GM19397 (cell line): ENCODE data around the gene MRPS33.

ENCODE experiments used
- ATAC-seq: cut with Tn5 transposase; IDR thresholded peaks from one replicate; pipeline ENCODE4 v1.9.1; 2021; ENCODE audit warnings: mild to moderate bottlenecking, moderate library complexity; ENCODE audit not compliant: unreplicated experiment

The MRPS33 gene

GRCh38 chr7:141012696-141013344, 1.9 kb downstream of the MRPS33 start:
- ATAC-seq: no peak

GRCh38 chr7:141012044-141012685, 2.6 kb downstream of the MRPS33 start:
- ATAC-seq: peak; percentile 24

- ATAC-seq: no peak
Measured at GRCh38 chr7:141011443-141011842, 3.3 kb downstream of the MRPS33 start.

GRCh38 chr7:141003172-141004065, 11.3 kb downstream of the MRPS33 start:
- ATAC-seq: no peak

GRCh38 chr7:141001546-141001945, 13.2 kb downstream of the MRPS33 start:
- no peak for ATAC-seq

- ATAC-seq: peak; percentile 71
Measured at GRCh38 chr7:141001122-141001521, 13.6 kb downstream of the MRPS33 start.

- no peak for ATAC-seq
Measured at GRCh38 chr7:140998715-140999114, 16.0 kb downstream of the MRPS33 start.

GRCh38 chr7:140992422-140992821, 22.3 kb downstream of the MRPS33 start:
- ATAC-seq: no peak

- ATAC-seq: no peak
Measured at GRCh38 chr7:140990193-140990962, 24.4 kb downstream of the MRPS33 start.

- peak; percentile 93 for ATAC-seq
Measured at GRCh38 chr7:140989068-140989467, 25.7 kb downstream of the MRPS33 start.

GRCh38 chr7:140983802-140984201, 30.9 kb downstream of the MRPS33 start:
- ATAC-seq: no peak

- ATAC-seq: no peak
Measured at GRCh38 chr7:140982508-140982907, 32.2 kb downstream of the MRPS33 start.

GRCh38 chr7:140981951-140982350, 32.8 kb downstream of the MRPS33 start:
- ATAC-seq: no peak

GRCh38 chr7:140977741-140978140, 37.0 kb downstream of the MRPS33 start:
- no peak for ATAC-seq

- no peak for ATAC-seq
Measured at GRCh38 chr7:140972876-140973829, 41.6 kb downstream of the MRPS33 start.

GRCh38 chr7:140972344-140972743, 42.4 kb downstream of the MRPS33 start:
- no peak for ATAC-seq

GRCh38 chr7:140967438-140967837, 47.3 kb downstream of the MRPS33 start:
- ATAC-seq: no peak

GRCh38 chr7:140966561-140967233, 48.1 kb downstream of the MRPS33 start:
- no peak for ATAC-seq

- no peak for ATAC-seq
Measured at GRCh38 chr7:140961117-140961516, 53.6 kb downstream of the MRPS33 start.
